Brain microvascular endothelial cell (primary cell): ENCODE data around the gene PSME4.

Source experiments
- DNase-seq: peaks from one replicate; pipeline ENCODE4 v3.0.0-alpha.2; 2020
- H3K27ac ChIP-seq: fragments of 250-450 bp; sonication (Bioruptor Pico); 2 replicates; pipeline ENCODE4 v1.5.1; 2020; ENCODE audit warnings: mild to moderate bottlenecking, moderate library complexity
- H3K27me3 ChIP-seq: fragments of 250-450 bp; sonication (Bioruptor Pico); replicated peaks from 2 replicates; pipeline ENCODE4 v1.5.1; 2020; ENCODE audit warnings: mild to moderate bottlenecking
- H3K36me3 ChIP-seq: fragments of 250-450 bp; sonication (Bioruptor Pico); replicated peaks from 2 replicates; pipeline ENCODE4 v1.5.1; 2020; ENCODE audit warnings: mild to moderate bottlenecking
- H3K4me3 ChIP-seq: 2 replicates; pipeline ENCODE4 v1.5.1; 2011; ENCODE audit warnings: low read depth, mild to moderate bottlenecking, control low read depth, low read length, moderate library complexity
- in situ Hi-C: cut with HindIII; loops from 2 replicates; pipeline ENCODE4 v1.10.0; 2017; ENCODE audit warnings: low sequenced_read_pairs, low pct_ligation_motif_present
- TF ChIP-seq, protein P1 (sequence below): IDR thresholded peaks from 2 replicates; pipeline ENCODE4 v1.5.1; 2011; ENCODE audit warnings: low read depth, mild to moderate bottlenecking, moderate library complexity, low read length, control low read depth, inconsistent platforms; ENCODE audit errors: missing control alignments

Gene PSME4

DNA sequence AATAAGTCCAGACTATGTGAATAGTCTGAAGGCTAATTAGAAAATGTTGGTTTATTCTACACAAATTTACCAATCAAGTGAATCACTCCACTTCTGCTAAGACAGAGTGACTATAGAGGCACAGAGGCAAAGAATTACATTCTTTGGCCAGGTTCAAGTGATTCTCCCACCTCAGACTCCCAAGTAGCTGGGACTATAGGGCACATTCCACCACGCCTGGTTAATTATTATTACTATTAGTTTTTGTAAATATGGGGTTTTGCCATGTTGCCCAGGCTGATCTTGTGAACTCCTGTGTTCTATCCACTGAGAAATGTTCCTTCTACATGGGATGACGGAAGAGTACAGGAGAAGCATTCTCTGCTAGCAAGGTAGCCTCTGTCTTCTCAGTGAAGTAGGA, 37.6 kb upstream of the PSME4 start:
- no peaks in the 10 kb centered on the region for H3K36me3 ChIP-seq
- no peak overlapping the region for H3K27ac ChIP-seq
- no peak for DNase-seq
- no peaks in the 10 kb centered on the region for H3K27me3 ChIP-seq
- in situ Hi-C loops, result no loop called here
- TF ChIP-seq, protein P1, sequence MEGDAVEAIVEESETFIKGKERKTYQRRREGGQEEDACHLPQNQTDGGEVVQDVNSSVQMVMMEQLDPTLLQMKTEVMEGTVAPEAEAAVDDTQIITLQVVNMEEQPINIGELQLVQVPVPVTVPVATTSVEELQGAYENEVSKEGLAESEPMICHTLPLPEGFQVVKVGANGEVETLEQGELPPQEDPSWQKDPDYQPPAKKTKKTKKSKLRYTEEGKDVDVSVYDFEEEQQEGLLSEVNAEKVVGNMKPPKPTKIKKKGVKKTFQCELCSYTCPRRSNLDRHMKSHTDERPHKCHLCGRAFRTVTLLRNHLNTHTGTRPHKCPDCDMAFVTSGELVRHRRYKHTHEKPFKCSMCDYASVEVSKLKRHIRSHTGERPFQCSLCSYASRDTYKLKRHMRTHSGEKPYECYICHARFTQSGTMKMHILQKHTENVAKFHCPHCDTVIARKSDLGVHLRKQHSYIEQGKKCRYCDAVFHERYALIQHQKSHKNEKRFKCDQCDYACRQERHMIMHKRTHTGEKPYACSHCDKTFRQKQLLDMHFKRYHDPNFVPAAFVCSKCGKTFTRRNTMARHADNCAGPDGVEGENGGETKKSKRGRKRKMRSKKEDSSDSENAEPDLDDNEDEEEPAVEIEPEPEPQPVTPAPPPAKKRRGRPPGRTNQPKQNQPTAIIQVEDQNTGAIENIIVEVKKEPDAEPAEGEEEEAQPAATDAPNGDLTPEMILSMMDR, result no peak
- no peak overlapping the region for H3K4me3 ChIP-seq

DNA sequence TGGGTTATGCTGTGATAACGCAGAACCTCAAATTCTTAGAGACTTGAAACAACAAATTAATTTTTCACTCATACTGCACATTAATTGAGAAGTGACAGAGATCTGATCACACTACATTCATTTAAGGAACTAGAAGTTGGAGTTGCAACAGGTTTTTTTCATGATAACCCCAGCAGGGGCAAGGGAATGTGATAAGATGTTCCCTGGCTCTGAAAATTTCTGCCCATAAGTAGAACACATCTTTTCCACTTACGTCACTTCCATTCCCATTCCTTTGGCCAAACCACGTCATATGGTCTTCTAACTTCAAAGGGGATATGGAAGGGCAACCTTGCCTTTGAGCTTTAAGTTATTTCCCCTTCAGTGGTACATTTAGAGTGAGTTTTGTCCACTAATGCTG, 29.7 kb upstream of the PSME4 start:
- Histone ChIP-seq H3K27me3 (no peaks in the 10 kb centered on the region), H3K36me3 (no peaks in the 10 kb centered on the region), H3K4me3 (no peak overlapping the region), H3K27ac (no peak overlapping the region)
- in situ Hi-C loops, result no loop called here
- no peak for DNase-seq
- TF ChIP-seq, protein P1, result no peak

DNA sequence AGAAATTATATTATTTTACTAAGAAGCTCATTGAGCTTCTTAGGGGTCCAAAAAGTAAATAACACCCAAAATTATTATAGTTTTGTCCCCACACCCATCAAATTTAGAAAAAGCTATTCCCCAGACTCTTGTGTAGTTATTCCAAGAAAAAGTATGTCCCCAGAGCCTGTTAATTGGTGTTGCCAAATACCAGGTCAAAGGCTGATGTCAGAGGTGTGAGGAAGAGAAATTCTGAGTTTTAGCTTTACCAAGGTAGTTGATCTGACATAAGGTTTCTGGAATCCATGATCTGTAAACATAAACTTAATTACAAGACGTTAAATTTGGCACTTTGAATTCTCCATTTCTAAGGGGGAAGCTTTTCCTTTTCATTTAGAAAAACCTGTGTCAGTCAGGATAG, 29.3 kb upstream of the PSME4 start:
- TF ChIP-seq, protein P1, result no peak
- DNase-seq, result no peak
- Histone ChIP-seq H3K36me3 (no peaks in the 10 kb centered on the region), H3K27me3 (no peaks in the 10 kb centered on the region), H3K4me3 (no peak overlapping the region), H3K27ac (no peak overlapping the region)
- in situ Hi-C loops, result no loop called here

DNA sequence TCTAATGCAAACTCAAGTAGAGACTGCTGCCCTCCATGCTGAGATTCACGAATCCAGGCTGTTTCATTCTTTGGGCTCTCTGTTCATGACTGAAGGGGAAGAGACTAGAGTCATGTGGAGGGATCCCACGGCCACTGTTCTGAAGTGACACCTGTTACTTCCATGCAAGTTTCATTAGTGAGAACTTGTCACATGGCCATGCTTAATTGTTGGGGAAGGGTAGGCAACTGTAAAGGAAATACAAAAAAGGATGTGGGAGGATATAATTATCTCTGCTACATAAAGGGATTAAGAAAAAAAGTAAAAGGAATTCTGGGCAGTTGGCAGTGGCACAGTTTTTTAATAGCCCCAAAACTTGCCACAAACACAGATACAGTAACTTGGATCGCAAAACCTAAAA, 28.0 kb upstream of the PSME4 start:
- no peak overlapping the region for H3K4me3 ChIP-seq
- no peaks in the 10 kb centered on the region for H3K36me3 ChIP-seq
- TF ChIP-seq, protein P1, result no peak
- no peak for DNase-seq
- in situ Hi-C loops, result no loop called here
- no peaks in the 10 kb centered on the region for H3K27me3 ChIP-seq
- H3K27ac ChIP-seq, result no peak overlapping the region

DNA sequence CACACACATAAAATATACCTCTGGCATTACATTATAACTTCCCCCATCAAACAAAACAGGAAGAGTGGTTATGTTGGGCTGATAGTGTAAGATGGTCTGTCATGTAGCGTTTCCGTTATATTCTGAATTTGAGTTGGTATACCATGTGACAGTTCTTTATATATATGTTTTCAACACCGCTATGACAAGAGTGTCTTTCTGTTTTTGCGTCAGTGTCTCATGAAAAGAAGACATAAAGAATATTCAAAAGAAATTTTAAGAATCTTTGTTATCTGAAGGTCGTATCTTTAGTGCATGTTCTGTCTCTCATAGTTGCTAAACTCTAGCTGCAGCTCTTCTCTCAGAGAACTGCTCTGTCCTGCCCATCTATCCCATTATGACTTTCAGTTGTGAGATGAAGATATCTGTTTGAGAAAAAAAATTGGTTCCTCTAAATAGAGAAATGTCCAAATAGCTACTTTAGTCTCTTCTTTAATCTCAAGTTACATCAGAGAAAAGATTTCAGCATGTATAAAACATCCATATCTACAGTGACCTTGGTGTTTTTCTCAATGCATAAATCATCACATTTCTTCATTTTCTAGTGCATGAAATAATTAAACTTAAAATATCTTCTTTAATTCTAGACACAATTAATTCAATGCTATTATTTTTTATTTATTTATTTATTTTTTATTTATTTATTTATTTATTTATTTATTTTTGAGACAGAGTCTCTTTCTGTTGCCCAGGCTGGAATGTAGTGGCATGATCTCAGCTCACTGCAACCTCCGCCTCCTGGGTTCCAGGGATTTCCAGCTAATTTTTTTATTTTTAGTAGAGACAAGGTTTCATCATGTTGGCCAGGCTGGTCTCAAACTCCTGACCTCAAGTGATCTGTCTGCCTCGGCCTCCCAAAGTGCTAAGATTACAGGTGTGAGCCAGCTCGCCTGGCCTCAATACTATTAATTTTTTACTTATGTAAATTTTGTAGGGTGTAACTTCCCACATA, 24.3 kb upstream of the PSME4 start:
- no peak for DNase-seq
- Histone ChIP-seq H3K4me3 (no peak overlapping the region), H3K27me3 (no peaks in the 10 kb centered on the region), H3K36me3 (no peaks in the 10 kb centered on the region), H3K27ac (no peak overlapping the region)
- TF ChIP-seq, protein P1, result no peak
- in situ Hi-C loops, result no loop called here
